Glutamatergic neuron (in vitro differentiated cells): Measurements from ENCODE around the gene DLG1. TPM values are rescaled to one million over a fixed set of nuclear protein-coding genes. Genes with fewer than 3 reads are reported as not detected.

Experiments
- DNase-seq: peaks from one replicate; pipeline ENCODE4 v3.0.0; 2022
- H3K27ac Mint-ChIP-seq: one replicate; pipeline ENCODE4 v1.8.0; 2020; ENCODE audit warnings: mild to moderate bottlenecking, mixed read lengths, inconsistent platforms; ENCODE audit not compliant: unreplicated experiment
- H3K27me3 Mint-ChIP-seq: one replicate; pipeline ENCODE4 v1.8.0; 2020; ENCODE audit warnings: mild to moderate bottlenecking, moderate library complexity, mixed read lengths, inconsistent platforms; ENCODE audit not compliant: unreplicated experiment
- H3K36me3 Mint-ChIP-seq: one replicate; pipeline ENCODE4 v1.8.0; 2020; ENCODE audit warnings: mild to moderate bottlenecking, mixed read lengths, inconsistent platforms; ENCODE audit not compliant: unreplicated experiment
- H3K4me1 Mint-ChIP-seq: one replicate; pipeline ENCODE4 v1.8.0; 2020; ENCODE audit warnings: mild to moderate bottlenecking, low read depth, mixed read lengths, inconsistent platforms; ENCODE audit not compliant: unreplicated experiment
- H3K4me3 Mint-ChIP-seq: one replicate; pipeline ENCODE4 v1.8.0; 2020; ENCODE audit warnings: mild to moderate bottlenecking, mixed read lengths, inconsistent platforms; ENCODE audit not compliant: unreplicated experiment
- H3K9me3 Mint-ChIP-seq: one replicate; pipeline ENCODE4 v1.8.0; 2020; ENCODE audit warnings: mild to moderate bottlenecking, moderate library complexity, mixed read lengths, inconsistent platforms; ENCODE audit not compliant: unreplicated experiment
- total RNA-seq: library from RNA; stranded (reverse); fragmentation: NEBNext Ultra II Directional; extraction: Animal tissue kit (Norgen Biotek cat#: 25700); gene quantifications from one replicate; pipeline ENCODE4 v1.2.1, GENCODE V29; 2021; ENCODE audit not compliant: unreplicated experiment
- TF ChIP-seq, protein P1 (sequence below): fragments of 200-600 bp; sonication (generic); IDR thresholded peaks from one replicate; pipeline ENCODE4 v1.5.0; 2021; ENCODE audit not compliant: partially characterized antibody, unreplicated experiment

Gene DLG1
- total RNA-seq, 1 donor from 2014 or later: 66.0 TPM

DNA sequence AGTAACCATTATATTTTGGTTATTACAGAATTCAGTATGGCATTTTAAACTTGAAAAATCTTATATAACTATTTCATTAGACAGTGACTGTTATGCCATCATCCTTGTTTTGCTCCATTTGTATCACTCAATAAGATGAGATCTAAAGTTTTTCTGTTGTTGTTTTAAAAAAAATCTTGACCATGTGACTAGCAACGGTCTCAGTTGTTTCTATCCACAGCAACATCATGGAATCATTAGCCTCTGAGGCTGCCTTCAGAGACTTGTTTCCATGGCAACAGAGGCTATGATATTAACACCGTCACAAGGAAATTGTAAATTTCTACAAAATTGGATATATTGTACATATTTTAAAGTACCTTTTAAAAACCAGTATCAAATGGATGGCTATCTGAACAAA lies 129.8 kb downstream of the DLG1 start:
- H3K9me3 Mint-ChIP-seq: peaks cover 2% of the 10 kb centered on the region
- H3K4me1 Mint-ChIP-seq: peaks cover 7% of the 10 kb centered on the region
- no peak for DNase-seq

GRCh38 chr3:197168063-197168462 lies 130.3 kb downstream of the DLG1 start:
- TF ChIP-seq, protein P1, sequence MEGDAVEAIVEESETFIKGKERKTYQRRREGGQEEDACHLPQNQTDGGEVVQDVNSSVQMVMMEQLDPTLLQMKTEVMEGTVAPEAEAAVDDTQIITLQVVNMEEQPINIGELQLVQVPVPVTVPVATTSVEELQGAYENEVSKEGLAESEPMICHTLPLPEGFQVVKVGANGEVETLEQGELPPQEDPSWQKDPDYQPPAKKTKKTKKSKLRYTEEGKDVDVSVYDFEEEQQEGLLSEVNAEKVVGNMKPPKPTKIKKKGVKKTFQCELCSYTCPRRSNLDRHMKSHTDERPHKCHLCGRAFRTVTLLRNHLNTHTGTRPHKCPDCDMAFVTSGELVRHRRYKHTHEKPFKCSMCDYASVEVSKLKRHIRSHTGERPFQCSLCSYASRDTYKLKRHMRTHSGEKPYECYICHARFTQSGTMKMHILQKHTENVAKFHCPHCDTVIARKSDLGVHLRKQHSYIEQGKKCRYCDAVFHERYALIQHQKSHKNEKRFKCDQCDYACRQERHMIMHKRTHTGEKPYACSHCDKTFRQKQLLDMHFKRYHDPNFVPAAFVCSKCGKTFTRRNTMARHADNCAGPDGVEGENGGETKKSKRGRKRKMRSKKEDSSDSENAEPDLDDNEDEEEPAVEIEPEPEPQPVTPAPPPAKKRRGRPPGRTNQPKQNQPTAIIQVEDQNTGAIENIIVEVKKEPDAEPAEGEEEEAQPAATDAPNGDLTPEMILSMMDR: no peak
- peaks cover 2% of the 10 kb centered on the region for H3K9me3 Mint-ChIP-seq
- H3K27me3 Mint-ChIP-seq: peaks cover 2% of the 10 kb centered on the region
- DNase-seq: no peak
- H3K36me3 Mint-ChIP-seq: peaks cover 3% of the 10 kb centered on the region
- peaks cover 7% of the 10 kb centered on the region for H3K4me1 Mint-ChIP-seq
- H3K4me3 Mint-ChIP-seq: no peak overlapping the region
- H3K27ac Mint-ChIP-seq: peak overlapping the region; percentile 10

More for the DNA sequence above, 129.8 kb downstream of the DLG1 start:
- TF ChIP-seq, protein P1: no peak
- Mint-ChIP-seq H3K36me3 (no peaks in the 10 kb centered on the region), H3K27ac (no peak overlapping the region), H3K27me3 (peaks cover 2% of the 10 kb centered on the region), H3K4me3 (no peak overlapping the region)

GRCh38 chr3:197167549-197167948 lies 130.9 kb downstream of the DLG1 start:
- peaks cover 4% of the 10 kb centered on the region for H3K36me3 Mint-ChIP-seq
- TF ChIP-seq, protein P1: no peak
- H3K9me3 Mint-ChIP-seq: peaks cover 5% of the 10 kb centered on the region
- H3K27ac Mint-ChIP-seq: no peak overlapping the region
- DNase-seq: no peak
- H3K4me1 Mint-ChIP-seq: peaks cover 7% of the 10 kb centered on the region
- H3K4me3 Mint-ChIP-seq: no peak overlapping the region
- peaks cover 2% of the 10 kb centered on the region for H3K27me3 Mint-ChIP-seq

- Mint-ChIP-seq H3K4me3 (no peak overlapping the region), H3K27me3 (peaks cover 2% of the 10 kb centered on the region), H3K27ac (peak overlapping the region; percentile 18), H3K4me1 (peaks cover 9% of the 10 kb centered on the region), H3K9me3 (peaks cover 5% of the 10 kb centered on the region), H3K36me3 (peaks cover 4% of the 10 kb centered on the region)
- DNase-seq: no peak
- TF ChIP-seq, protein P1: no peak
Observed at GRCh38 chr3:197165890-197166289, 132.5 kb downstream of the DLG1 start.

GRCh38 chr3:197155046-197155445 lies 143.4 kb downstream of the DLG1 start:
- peaks cover 31% of the 10 kb centered on the region for H3K36me3 Mint-ChIP-seq
- no peak overlapping the region for H3K27ac Mint-ChIP-seq
- no peak overlapping the region for H3K4me3 Mint-ChIP-seq
- peaks cover 1% of the 10 kb centered on the region for H3K4me1 Mint-ChIP-seq
- TF ChIP-seq, protein P1: no peak
- H3K9me3 Mint-ChIP-seq: no peaks in the 10 kb centered on the region
- H3K27me3 Mint-ChIP-seq: no peaks in the 10 kb centered on the region
- no peak for DNase-seq
